ENCODE data around the gene TAS1R2.

The TAS1R2 gene

GRCh38 chr1:18807334-18808063, 52.0 kb downstream of the TAS1R2 start:
- no peak for ATAC-seq
- no peak for TF ChIP-seq RARB (CRISPR knock-in tag; IDR thresholded peaks at IDR 0.05)
- no peak for TF ChIP-seq PPARA (CRISPR knock-in tag; IDR thresholded peaks at IDR 0.05; ENCODE audit: borderline replicate concordance)
- TF ChIP-seq CSRNP3 (CRISPR knock-in tag; IDR thresholded peaks at IDR 0.05): no peak
- no peak for TF ChIP-seq ZNF70 (CRISPR knock-in tag; IDR thresholded peaks at IDR 0.05)
- no peak for TF ChIP-seq TOX (CRISPR knock-in tag; IDR thresholded peaks at IDR 0.05; ENCODE audit: borderline replicate concordance)
- TF ChIP-seq GLIS3 (CRISPR knock-in tag; IDR thresholded peaks at IDR 0.05): no peak
- TF ChIP-seq ZFP3 (CRISPR knock-in tag; IDR thresholded peaks at IDR 0.05): no peak
- TF ChIP-seq TSHZ2 (CRISPR knock-in tag; IDR thresholded peaks at IDR 0.05): no peak
- no peak for TF ChIP-seq SNAI2 (CRISPR knock-in tag; IDR thresholded peaks at IDR 0.05)
- TF ChIP-seq, protein P1, sequence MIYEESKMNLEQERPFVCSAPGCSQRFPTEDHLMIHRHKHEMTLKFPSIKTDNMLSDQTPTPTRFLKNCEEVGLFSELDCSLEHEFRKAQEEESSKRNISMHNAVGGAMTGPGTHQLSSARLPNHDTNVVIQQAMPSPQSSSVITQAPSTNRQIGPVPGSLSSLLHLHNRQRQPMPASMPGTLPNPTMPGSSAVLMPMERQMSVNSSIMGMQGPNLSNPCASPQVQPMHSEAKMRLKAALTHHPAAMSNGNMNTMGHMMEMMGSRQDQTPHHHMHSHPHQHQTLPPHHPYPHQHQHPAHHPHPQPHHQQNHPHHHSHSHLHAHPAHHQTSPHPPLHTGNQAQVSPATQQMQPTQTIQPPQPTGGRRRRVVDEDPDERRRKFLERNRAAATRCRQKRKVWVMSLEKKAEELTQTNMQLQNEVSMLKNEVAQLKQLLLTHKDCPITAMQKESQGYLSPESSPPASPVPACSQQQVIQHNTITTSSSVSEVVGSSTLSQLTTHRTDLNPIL (CRISPR knock-in tag; IDR thresholded peaks at IDR 0.05; ENCODE audit: low read depth): no peak
- no peak for TF ChIP-seq ARNTL (CRISPR knock-in tag; IDR thresholded peaks at IDR 0.05; ENCODE audit: borderline replicate concordance, low read depth)
- TF ChIP-seq, protein P2, sequence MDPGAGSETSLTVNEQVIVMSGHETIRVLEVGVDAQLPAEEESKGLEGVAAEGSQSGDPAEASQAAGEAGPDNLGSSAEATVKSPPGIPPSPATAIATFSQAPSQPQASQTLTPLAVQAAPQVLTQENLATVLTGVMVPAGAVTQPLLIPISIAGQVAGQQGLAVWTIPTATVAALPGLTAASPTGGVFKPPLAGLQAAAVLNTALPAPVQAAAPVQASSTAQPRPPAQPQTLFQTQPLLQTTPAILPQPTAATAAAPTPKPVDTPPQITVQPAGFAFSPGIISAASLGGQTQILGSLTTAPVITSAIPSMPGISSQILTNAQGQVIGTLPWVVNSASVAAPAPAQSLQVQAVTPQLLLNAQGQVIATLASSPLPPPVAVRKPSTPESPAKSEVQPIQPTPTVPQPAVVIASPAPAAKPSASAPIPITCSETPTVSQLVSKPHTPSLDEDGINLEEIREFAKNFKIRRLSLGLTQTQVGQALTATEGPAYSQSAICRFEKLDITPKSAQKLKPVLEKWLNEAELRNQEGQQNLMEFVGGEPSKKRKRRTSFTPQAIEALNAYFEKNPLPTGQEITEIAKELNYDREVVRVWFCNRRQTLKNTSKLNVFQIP (CRISPR knock-in tag; IDR thresholded peaks at IDR 0.05; ENCODE audit: borderline replicate concordance, low read depth): no peak
- TF ChIP-seq TCF4 (CRISPR knock-in tag; IDR thresholded peaks at IDR 0.05; ENCODE audit: borderline replicate concordance): no peak
- TF ChIP-seq CSDC2 (CRISPR knock-in tag; IDR thresholded peaks at IDR 0.05): no peak

DNA sequence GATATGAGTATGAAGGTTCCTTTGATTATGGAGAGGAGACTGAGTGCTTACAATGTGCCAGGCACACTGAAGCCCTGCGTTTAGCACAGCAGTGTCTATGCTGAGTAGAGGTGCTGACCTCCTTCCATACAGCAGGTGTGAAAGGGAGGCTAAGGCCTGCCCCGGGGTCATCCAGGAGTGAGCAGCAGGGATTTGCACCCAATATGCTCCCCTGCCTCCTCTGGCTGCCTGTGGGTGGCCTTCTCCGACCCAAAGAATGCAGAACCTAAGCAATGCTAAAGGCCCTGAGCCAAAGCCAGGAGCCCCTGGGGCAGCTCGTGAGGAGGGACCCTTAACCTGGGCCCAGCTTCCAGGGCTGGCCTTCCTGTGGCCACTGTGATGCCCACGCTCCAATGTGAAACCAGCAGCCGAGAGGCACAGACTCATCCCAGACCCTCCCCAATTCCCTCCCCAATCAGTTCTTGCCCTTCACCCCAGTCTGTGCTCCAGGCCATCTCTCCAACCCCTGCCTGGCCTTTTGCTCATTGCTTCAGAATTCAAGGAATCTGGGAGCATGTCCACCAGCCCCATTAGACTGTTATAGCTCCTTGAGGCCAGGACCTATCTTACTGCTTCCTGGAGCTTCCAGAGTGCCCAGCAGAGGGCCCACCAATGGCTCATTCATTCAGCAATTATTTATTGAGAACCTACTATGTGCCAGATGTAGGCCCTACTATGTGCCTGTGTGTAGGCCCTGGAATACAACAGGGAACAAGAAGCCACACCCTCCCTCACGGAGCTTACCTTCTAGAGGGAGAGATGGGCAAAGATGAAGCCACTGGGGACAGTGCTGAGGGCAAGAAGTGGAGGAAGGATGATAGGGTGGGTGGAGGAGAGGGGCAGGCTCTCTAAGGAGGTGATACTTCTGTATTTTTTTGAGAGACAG, 53.3 kb downstream of the TAS1R2 start:
- ATAC-seq: peak; percentile 50
- TF ChIP-seq ZNF70 (CRISPR knock-in tag; IDR thresholded peaks at IDR 0.05) (no peak), PPARA (CRISPR knock-in tag; IDR thresholded peaks at IDR 0.05; ENCODE audit: borderline replicate concordance) (no peak), CSRNP3 (CRISPR knock-in tag; IDR thresholded peaks at IDR 0.05) (no peak), TCF4 (CRISPR knock-in tag; IDR thresholded peaks at IDR 0.05; ENCODE audit: borderline replicate concordance) (no peak), OSR1 (CRISPR knock-in tag; IDR thresholded peaks at IDR 0.05) (no peak), ISL1 (CRISPR knock-in tag; IDR thresholded peaks at IDR 0.05) (no peak), CSDC2 (CRISPR knock-in tag; IDR thresholded peaks at IDR 0.05) (no peak), GLIS3 (CRISPR knock-in tag; IDR thresholded peaks at IDR 0.05) (no peak), PATZ1 (CRISPR knock-in tag; IDR thresholded peaks at IDR 0.05; ENCODE audit: borderline replicate concordance) (no peak)
